CMK (cell line): ENCODE measurements around the gene SHOC2.
A peak's percentile ranks its signal among the peaks of the same experiment; 100 is the strongest.
"Not testable (repeated sequence)": the region's sequence is repeated elsewhere in the genome, so short reads cannot be mapped to it uniquely, and the experiment has no call there.

Experiments used
- DNase-seq: peaks from one replicate; pipeline ENCODE4 v3.0.0-alpha.2; 2010; ENCODE audit warnings: low read depth

Gene SHOC2

DNA sequence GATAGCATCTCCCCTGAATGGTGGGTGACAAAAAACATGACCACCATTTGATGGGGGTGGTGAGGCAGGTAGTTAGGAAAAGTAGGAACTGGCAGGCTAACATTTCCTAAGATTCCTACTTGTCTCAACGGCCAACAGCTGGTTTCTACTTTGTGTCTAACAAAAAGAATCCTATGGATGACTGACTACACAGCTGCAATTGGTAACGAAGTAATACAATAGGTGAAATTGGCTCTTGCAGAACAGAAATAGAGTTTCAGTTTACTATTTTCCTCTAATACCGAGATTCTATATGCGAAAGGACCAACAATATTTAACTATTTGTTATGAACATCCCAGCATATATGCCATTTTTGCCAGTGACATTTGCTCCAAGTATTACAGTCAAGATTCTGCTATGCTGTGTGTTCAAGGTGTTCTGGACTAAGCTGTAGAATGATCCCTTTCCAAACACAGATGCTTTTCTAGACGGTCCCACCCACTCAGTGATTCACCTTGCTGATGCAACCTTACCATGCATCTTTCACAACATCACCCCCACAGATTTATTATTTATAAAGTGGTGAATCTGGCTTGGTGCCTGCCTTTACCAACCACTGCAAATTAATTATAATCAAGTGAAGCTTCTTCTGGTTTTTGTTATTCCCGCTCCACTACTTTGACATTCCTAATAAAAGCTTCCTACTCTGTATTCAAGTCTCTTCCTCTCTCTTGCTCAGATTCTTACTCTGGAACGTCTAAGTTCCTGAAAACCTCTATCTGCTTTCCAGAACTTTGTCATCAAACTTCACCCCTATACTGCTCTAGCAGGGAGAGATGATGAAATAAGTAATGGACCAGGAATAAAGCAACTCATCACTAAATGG lies 17.2 kb upstream of the SHOC2 start:
- DNase-seq: no peak

DNA sequence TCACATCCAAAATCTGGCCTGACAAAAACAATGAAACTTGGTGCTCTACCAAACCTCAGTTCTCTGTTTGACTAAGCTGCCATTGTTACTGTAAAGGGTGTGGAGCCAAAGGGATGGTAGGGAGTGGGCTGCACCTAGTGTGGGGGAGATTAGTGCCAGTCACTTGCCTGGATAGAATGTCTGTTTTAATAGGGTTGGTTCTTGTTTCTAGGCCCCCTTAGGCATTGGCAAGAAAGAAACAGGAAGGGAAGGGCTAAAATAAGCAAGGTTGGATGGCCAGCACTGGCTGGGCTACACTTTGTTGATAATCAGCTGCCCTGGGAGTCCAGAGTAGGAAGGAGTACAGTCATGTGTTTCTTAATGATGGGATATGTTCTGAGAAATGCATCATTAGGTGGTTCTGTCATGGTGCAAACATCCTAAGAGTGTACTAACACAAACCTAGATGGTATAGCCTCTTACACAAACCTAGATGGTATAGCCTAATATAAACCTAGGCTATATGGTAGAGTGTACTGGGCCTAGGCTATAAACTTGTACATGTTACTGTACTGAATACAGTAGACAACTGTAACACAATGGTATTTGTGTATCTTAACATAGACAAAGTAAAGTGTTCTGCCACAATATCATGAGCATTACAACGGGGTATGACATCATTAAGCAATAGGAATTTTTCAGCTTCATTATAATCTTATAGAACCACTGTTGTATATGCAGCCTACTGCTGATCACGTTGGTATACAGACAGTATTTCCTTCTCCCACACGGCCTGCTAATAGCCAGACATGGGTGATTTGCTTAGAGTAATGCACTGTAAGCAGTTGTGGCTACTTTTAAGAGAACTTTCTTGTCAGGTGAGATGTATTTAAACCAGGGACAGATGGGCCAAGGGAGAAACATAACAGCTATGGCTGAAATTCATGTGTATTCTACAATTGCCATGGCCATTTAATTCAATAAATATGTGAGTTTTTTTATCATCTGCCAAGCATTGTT lies 15.8 kb upstream of the SHOC2 start:
- DNase-seq: no peak

- no peak for DNase-seq
Observed at GRCh38 chr10:110910138-110910537, 9.3 kb upstream of the SHOC2 start.

- DNase-seq: no peak
Observed at GRCh38 chr10:110912374-110912773, 7.0 kb upstream of the SHOC2 start.

- DNase-seq: no peak
Observed at GRCh38 chr10:110914431-110914830, 5.0 kb upstream of the SHOC2 start.

- no peak for DNase-seq
Observed at GRCh38 chr10:110915035-110915434, 4.4 kb upstream of the SHOC2 start.

DNA sequence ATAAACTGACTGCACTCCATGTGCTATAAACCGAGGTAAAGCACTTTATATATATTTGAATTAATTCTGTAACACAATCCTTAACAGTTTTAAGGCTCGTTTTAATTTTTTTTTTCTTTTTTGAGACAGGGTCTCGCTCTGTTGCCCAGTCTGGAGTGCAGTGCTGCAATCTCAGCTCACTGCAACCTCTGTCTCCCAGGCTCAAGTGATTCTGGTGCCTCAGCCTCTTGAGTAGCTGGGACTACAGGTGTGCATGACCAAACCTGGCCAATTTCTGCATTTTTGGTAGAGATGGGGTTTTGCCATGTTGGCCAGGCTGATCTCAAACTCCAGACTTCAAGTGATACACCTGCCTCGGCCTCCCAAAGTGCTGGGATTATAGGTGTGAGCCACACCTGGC lies 3.8 kb upstream of the SHOC2 start:
- DNase-seq: not testable (repeated sequence)

DNA sequence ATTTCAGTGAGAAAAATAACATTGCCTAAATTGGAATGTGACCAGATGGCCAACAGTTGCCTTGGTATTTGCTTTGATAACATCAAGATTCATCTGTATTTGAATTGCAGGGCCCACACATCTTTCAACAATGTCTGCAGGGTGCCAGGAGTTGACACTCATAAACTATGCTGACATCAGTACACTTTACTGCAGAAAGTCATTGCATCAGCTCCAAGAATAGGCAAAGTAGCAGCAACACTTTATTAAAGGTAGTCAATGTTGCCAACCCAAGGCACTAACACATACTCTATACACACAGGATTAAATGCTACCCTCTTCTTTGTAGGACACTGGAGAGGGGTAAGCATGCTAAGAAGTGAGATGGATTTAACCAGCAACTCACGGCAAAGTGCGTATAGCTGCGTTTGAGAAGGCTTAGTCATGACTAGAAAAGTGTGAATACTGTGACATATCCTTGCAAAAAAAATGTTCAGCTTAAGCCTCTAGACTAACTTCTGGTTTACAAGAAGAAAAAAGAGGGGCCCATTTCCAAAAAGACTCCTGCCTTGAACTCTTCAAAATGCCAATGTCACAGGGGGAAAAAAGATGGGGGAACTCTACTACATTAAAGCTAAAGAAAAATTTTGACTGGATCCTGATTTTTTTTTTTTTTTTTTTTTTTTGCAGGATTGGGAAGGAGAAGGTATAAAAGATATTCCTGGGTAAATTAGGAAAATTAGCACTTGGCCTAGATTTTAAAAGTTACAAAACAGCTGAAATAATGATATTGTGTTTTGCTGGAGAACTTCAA lies 2.7 kb upstream of the SHOC2 start:
- no peak for DNase-seq

- DNase-seq: peak; percentile 75
Observed at GRCh38 chr10:110918269-110918642, 1.1 kb upstream of the SHOC2 start.

DNA sequence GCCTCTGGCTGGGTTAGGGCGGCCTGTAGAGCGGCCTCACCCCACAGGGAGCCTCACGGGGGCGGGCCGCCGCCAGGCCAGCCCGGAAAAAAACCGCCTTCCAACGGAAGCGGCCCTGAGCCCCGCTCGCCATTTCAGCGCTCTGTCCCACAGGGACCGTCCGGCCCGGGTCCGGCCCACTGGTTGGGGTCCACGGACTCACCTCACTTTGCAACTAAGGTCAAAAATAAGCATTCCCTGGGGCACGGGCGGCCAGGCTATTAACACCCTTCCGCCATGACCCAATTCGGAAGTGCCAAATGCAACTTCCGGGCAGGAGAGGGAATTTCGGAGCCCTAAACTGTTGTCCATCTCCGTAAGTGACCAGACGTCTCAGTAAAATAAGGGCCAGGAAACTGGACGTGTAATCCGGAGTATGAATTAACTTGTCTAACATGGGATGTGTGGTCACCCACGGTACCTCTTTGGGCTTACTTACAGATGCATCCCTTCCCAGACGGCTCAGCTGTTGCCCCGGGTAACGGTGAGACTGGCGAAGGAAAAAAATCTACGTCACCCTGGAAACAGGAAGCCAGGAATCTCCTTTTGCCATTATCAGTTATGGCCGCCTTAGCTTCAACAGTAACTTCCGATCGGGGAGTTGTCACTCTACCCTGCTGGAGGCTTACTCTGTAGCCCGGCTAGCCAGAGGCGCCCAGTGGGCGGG lies 608 bp upstream of the SHOC2 start, which contains the start of gene BBIP1:
Gene BBIP1 (minus strand): TSS at position 538 of the 706 bp plus-strand sequence. CDS start 1,023 bp downstream, outside the sequence.
- DNase-seq: peak; percentile 95

DNA sequence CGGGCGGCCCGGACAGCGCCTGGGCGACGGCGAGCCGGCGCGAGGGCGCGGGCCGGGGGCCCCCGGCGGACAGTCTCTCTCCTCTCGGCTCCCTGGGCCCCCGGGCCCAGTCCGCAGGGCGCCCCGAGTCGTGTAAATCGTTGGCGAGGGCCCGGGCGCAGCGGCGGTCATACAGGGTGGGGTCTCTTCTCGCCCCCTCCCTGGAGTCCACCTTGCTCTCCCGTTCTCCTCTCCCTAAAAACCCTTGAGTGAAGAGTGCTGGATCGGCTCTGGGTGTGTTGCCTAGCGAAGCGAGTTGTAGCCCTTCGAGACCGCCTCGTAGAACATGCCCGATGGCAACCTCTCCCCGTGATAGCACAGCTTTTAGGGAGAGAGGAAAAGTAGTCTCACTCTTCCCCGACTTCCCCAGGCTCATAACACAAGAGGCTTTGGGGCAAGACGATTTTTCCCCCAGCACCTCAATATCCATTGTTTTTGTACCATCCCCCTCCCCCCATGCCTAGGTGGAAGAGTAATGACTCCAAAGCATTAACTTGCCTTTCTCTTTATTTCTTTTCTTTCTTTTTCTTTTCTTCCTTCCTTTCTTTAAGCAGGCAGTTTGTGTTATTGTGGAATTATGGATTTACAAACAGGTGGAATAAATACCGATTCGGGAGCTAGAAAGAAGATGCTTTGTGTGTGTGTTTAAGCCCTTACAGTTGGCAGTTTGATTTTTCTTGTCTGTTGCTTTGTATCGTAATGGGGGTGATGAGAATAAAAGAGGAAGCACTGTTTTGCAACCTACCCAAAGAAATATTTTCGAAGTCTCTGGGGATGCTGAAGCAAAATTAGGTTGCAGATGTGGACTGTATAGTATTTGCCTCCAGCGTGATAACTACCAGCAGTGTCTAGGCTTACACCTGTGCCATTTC lies 822 bp downstream of the SHOC2 start:
- DNase-seq: no peak

DNA sequence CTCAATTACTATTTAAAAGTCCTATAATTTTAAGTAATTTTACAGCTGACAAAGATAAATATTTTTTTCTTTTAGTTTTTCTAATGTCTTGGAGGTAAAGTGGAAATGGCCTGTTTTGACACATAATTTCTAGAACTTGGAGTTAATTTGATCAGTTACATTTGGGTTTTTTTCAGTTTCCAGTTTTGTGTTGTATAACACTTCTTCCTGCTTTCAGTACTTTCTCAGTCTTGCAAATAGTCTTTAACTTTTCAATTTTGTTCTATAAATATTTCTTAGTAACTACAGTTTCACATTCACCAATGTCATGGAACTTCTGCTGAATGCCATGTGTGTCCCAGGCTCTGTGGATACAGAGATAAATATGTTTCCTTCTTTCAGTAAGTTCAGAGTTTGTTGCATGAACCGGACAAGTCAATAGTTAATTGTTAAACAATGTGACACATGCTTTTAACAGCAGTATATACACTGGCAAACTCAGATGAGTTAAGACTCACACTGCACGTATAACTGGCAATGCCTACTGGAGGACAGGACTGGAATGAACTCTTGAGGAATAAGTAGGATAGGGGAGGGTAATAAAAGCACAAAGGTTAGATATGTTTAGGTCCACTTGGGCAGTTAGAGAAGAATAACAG lies 4.6 kb downstream of the SHOC2 start:
- no peak for DNase-seq

- DNase-seq: no peak
Observed at GRCh38 chr10:110927461-110927860, 8.1 kb downstream of the SHOC2 start.

DNA sequence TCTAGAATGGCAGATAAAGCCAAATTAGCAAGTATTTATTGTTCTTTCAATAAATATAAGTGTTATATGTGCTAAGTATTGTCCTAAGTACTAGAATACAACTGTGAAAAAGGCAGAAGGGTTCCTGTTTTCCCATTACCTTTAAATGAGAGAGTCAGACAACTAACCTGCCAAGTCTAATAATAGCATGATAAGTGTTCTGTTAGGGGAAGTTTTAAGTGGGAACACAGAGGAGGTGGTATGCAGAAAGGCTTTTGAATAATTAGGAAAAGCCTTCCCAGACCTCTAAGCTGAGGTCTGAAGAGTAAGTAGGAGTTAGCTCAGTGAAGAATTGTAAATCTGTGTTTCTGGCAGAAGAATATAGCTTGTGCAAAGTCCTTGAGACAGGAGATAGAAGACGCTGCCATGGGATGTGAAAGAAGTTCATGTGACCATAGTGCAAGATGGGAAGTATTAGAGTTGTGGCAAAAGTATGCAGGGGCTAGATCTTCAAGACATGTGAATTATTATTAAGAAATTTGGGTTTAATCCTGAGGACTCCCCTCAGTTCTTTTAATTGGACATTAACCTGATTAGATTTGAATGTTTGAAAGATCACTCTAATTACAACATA lies 12.5 kb downstream of the SHOC2 start:
- DNase-seq: no peak

DNA sequence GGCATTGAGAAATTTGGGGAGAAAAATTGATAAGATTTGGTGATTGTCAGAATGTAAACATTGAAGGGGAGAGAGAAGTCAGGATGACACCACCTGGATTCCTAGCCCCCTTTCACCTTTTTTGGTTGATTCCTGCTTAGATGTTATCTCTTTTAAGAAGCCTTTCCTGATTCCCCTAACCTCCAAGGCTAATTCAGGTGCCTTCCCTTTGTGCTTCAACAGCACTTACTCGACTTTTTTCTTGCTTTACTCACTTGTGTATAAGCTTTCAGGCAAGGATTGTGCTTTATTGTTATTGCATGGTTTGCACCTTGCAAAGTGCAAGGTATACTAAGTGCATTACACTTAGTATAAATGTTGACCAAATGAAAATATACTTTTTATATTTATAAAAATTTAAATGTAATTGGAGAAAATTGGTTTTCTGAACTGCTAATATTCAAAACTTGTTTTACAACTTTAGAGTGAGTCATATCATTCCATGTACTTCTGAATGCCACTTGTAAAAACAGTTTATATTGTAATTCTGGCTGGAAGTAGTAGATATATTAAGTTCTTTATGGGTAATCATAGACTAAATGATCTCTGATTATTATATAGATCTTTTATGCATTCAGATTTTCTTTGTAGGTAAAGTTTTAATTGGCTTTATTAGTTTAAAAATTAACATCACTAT lies 13.2 kb downstream of the SHOC2 start:
- no peak for DNase-seq

GRCh38 chr10:110936757-110937156 lies 17.4 kb downstream of the SHOC2 start:
- no peak for DNase-seq

DNA sequence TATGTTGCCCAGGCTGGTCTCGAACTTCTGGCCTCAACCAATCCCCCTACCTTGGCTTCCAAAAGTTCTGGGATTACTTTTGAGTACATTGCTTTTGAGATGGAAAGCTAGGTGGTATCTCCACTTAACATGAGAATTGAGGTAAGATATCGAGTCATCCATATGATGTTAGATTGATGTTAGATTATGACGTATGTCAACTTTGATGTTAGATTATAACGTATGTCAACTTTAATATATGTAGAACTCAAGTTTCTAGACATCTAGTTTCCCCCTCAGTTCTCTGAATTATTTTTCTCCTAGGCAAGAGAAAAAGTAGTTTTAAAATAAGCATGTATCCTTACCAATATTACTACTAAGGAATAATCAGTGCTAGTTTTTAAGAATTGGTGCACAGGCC lies 20.0 kb downstream of the SHOC2 start:
- DNase-seq: no peak

- no peak for DNase-seq
Observed at GRCh38 chr10:110944792-110945396, 25.5 kb downstream of the SHOC2 start.
